ENCODE data around the gene JPH3.

JPH3 gene

DNA sequence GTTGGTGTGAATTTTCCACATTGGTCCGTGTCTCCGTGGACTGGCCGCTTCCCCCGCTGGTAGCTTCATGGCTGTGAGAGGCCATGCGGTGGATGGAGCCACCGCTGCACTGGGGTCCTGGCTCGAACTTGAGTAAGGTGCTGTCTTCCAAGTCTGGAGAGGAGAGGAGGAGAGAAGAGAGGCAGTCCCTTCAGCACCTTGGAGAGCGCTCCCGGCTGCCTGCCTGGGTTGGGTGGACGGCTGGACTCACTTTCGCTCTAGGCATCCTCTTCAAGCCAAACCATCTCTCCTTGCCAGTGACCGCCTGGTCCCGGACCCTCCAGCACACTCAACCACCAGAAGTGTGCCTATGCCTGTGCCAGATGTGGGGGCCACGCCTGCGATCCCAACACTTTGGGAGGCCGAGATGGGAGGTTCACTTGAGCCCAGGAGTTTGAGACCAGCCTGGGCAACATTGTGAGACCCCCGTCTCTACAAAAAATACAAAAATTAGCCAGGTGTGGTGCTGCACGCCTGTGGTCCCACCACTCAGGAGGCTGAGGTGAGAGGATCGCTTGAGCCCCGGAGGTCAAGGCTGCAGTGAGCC lies 6.2 kb downstream of the JPH3 start:
- Histone ChIP-seq H4K20me1 (peaks cover 84% of the 10 kb centered on the region), H3K4me2 (no peak overlapping the region), H3K9ac (no peak overlapping the region), H3K4me3 (no peak overlapping the region), H3K9me3 (no peaks in the 10 kb centered on the region), H3K36me3 (no peaks in the 10 kb centered on the region), H3K27me3 (peaks cover 56% of the 10 kb centered on the region), H3K4me1 (no peaks in the 10 kb centered on the region), H3K27ac (no peak overlapping the region)
- TF ChIP-seq Cebpa-rat (IDR thresholded peaks at IDR 0.05) = no peak

GRCh38 chr16:87610026-87610425 lies 7.7 kb downstream of the JPH3 start:
- no peaks in the 10 kb centered on the region for H3K9me3 ChIP-seq
- H3K36me3 ChIP-seq = no peaks in the 10 kb centered on the region
- peaks cover 41% of the 10 kb centered on the region for H3K27me3 ChIP-seq
- no peak overlapping the region for H3K9ac ChIP-seq
- no peak overlapping the region for H3K4me2 ChIP-seq
- H3K4me1 ChIP-seq = no peaks in the 10 kb centered on the region
- H3K4me3 ChIP-seq = no peak overlapping the region
- no peak overlapping the region for H3K27ac ChIP-seq
- no peak for TF ChIP-seq Cebpa-rat (IDR thresholded peaks at IDR 0.05)
- H4K20me1 ChIP-seq = peaks cover 69% of the 10 kb centered on the region

- Histone ChIP-seq H3K4me2 (no peak overlapping the region), H3K4me1 (no peaks in the 10 kb centered on the region), H3K9me3 (no peaks in the 10 kb centered on the region), H3K27ac (no peak overlapping the region), H3K27me3 (peaks cover 26% of the 10 kb centered on the region), H4K20me1 (peaks cover 55% of the 10 kb centered on the region), H3K36me3 (no peaks in the 10 kb centered on the region), H3K9ac (no peak overlapping the region), H3K4me3 (no peak overlapping the region)
- no peak for TF ChIP-seq Cebpa-rat (IDR thresholded peaks at IDR 0.05)
Measured at GRCh38 chr16:87611456-87611855, 9.1 kb downstream of the JPH3 start.

GRCh38 chr16:87613961-87614360 lies 11.7 kb downstream of the JPH3 start:
- H3K4me2 ChIP-seq = no peak overlapping the region
- no peaks in the 10 kb centered on the region for H3K9me3 ChIP-seq
- H4K20me1 ChIP-seq = peaks cover 31% of the 10 kb centered on the region
- H3K4me1 ChIP-seq = no peaks in the 10 kb centered on the region
- no peak overlapping the region for H3K4me3 ChIP-seq
- no peaks in the 10 kb centered on the region for H3K36me3 ChIP-seq
- peaks cover 8% of the 10 kb centered on the region; the same call in 1 of the 2 replicates for H3K27me3 ChIP-seq
- TF ChIP-seq Cebpa-rat (IDR thresholded peaks at IDR 0.05) = no peak
- no peak overlapping the region for H3K27ac ChIP-seq
- H3K9ac ChIP-seq = no peak overlapping the region

- peaks cover 8% of the 10 kb centered on the region; the same call in 1 of the 2 replicates for H3K4me1 ChIP-seq
- peaks cover 27% of the 10 kb centered on the region; the same call in 1 of the 2 replicates for H4K20me1 ChIP-seq
- TF ChIP-seq Cebpa-rat (IDR thresholded peaks at IDR 0.05) = no peak
- no peak overlapping the region for H3K9ac ChIP-seq
- H3K9me3 ChIP-seq = no peaks in the 10 kb centered on the region
- peaks cover 6% of the 10 kb centered on the region; the same call in 1 of the 2 replicates for H3K27me3 ChIP-seq
- no peaks in the 10 kb centered on the region for H3K36me3 ChIP-seq
- no peak overlapping the region for H3K27ac ChIP-seq
- no peak overlapping the region for H3K4me3 ChIP-seq
- no peak overlapping the region for H3K4me2 ChIP-seq
Measured at GRCh38 chr16:87615621-87616041, 13.3 kb downstream of the JPH3 start.

GRCh38 chr16:87616556-87616955 lies 14.2 kb downstream of the JPH3 start:
- Histone ChIP-seq H3K4me3 (no peak overlapping the region), H3K27ac (no peak overlapping the region), H3K4me1 (peaks cover 10% of the 10 kb centered on the region; the same call in 1 of the 2 replicates), H3K36me3 (no peaks in the 10 kb centered on the region), H3K4me2 (no peak overlapping the region), H3K9me3 (no peaks in the 10 kb centered on the region), H3K9ac (no peak overlapping the region), H3K27me3 (peaks cover 6% of the 10 kb centered on the region; the same call in 1 of the 2 replicates), H4K20me1 (peaks cover 18% of the 10 kb centered on the region; the same call in 1 of the 2 replicates)
- TF ChIP-seq Cebpa-rat (IDR thresholded peaks at IDR 0.05) = no peak

DNA sequence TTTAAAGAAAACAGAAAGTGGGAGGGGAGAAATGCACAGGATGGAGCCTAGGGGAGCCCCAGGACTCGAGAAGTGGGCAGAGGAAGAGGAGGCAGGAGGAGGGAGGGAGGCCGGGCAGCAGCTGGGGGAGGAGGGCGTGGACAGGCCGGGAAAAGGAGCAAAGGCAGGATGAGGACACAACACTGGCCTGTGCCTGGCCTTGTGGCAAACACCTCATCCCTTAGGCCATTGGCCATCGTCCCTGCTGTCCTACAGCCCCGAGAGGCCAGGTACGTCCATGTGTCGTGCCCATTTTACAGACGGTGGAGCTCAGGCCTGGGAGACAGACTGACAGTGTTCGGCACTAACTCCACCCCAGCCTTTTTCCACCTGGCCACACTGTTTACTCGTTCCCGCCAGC lies 15.9 kb downstream of the JPH3 start:
- Histone ChIP-seq H3K36me3 (no peaks in the 10 kb centered on the region), H3K4me3 (no peak overlapping the region), H3K27ac (no peak overlapping the region), H3K9ac (no peak overlapping the region), H3K9me3 (no peaks in the 10 kb centered on the region), H3K4me2 (no peak overlapping the region), H3K4me1 (peaks cover 26% of the 10 kb centered on the region), H3K27me3 (peaks cover 6% of the 10 kb centered on the region; the same call in 1 of the 2 replicates), H4K20me1 (peaks cover 10% of the 10 kb centered on the region; the same call in 1 of the 2 replicates)
- TF ChIP-seq Cebpa-rat (IDR thresholded peaks at IDR 0.05) = no peak

DNA sequence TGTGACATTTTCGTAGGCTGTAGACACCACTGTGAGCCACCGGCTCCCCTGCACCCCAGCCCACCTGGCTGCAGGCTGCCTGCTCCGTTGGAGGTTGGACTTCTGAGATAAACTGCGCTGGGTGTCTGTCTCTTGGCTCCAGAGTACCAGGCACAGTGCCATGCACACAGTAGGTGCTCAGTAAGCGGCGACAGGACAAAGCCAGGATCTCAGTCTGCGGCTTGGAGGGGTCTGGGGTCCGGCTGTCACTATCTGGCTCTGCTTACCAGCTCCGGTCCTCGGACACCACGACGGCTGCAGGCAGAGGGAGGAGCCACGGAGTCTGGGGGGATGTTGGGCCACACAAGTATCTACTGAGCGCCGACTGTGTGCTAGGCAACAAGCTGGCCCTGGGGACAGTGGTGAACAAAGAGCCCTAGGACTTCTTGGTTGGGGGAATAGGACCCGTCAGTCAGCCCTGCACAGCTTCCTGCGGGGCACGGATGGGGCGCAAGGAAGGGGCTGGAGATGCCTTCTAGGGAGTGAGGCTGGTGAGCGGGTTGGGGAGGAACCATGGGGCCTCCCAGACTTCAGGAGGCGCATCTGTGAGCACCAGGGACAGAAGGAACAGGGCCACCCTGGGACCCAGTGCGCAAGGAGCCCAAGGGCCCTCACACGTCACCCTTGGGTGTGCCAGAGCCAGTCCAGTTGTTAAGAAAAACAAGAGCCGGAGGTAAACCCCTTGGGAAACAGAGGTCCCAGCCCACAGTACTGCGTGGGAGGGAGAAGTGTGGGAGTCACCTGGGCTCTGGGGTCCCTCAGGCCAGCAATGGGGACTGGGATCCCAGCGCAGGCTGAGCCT lies 17.3 kb downstream of the JPH3 start:
- peaks cover 10% of the 10 kb centered on the region; the same call in 1 of the 2 replicates for H4K20me1 ChIP-seq
- no peak overlapping the region for H3K4me3 ChIP-seq
- H3K27ac ChIP-seq = no peak overlapping the region
- no peaks in the 10 kb centered on the region for H3K9me3 ChIP-seq
- peaks cover 26% of the 10 kb centered on the region for H3K4me1 ChIP-seq
- no peak overlapping the region for H3K4me2 ChIP-seq
- H3K27me3 ChIP-seq = peaks cover 6% of the 10 kb centered on the region; the same call in 1 of the 2 replicates
- TF ChIP-seq Cebpa-rat (IDR thresholded peaks at IDR 0.05) = no peak
- no peaks in the 10 kb centered on the region for H3K36me3 ChIP-seq
- no peak overlapping the region for H3K9ac ChIP-seq

- TF ChIP-seq Cebpa-rat (IDR thresholded peaks at IDR 0.05) = no peak
- Histone ChIP-seq H3K4me3 (no peak overlapping the region), H3K27ac (no peak overlapping the region), H3K36me3 (no peaks in the 10 kb centered on the region), H3K4me1 (peaks cover 26% of the 10 kb centered on the region), H3K9me3 (no peaks in the 10 kb centered on the region), H3K9ac (no peak overlapping the region), H3K27me3 (peaks cover 6% of the 10 kb centered on the region; the same call in 1 of the 2 replicates), H4K20me1 (peaks cover 10% of the 10 kb centered on the region; the same call in 1 of the 2 replicates), H3K4me2 (no peak overlapping the region)
Measured at GRCh38 chr16:87620201-87620495, 17.8 kb downstream of the JPH3 start.

- H3K4me2 ChIP-seq = peak overlapping the region; percentile 30; the same call in 1 of the 2 replicates
Measured at GRCh38 chr16:87621550-87621829, 19.2 kb downstream of the JPH3 start.

More at GRCh38 chr16:87621550-87621829, 19.2 kb downstream of the JPH3 start:
- Histone ChIP-seq H4K20me1 (peaks cover 10% of the 10 kb centered on the region; the same call in 1 of the 2 replicates), H3K9ac (no peak overlapping the region), H3K27me3 (peaks cover 6% of the 10 kb centered on the region; the same call in 1 of the 2 replicates), H3K36me3 (no peaks in the 10 kb centered on the region), H3K9me3 (no peaks in the 10 kb centered on the region), H3K27ac (no peak overlapping the region), H3K4me1 (peaks cover 26% of the 10 kb centered on the region), H3K4me3 (no peak overlapping the region)
- no peak for TF ChIP-seq Cebpa-rat (IDR thresholded peaks at IDR 0.05)
